Measurements from ENCODE around the gene IL19.

GRCh38 chr1:206885341-206886060, 114.9 kb downstream of the IL19 start:
- no peak for TF ChIP-seq EP300 (IDR thresholded peaks at IDR 0.05)
- TF ChIP-seq CTCF (IDR thresholded peaks at IDR 0.05), result no peak
- no peak for TF ChIP-seq POLR2A (IDR thresholded peaks at IDR 0.05)
- no peak for TF ChIP-seq POLR2AphosphoS5 (IDR thresholded peaks at IDR 0.05)

Data from upper lobe of left lung (tissue), 4 donors.